ENCODE measurements around the gene LRG1. TPM values are rescaled to one million over a fixed set of nuclear protein-coding genes. Genes with fewer than 3 reads are reported as not detected.

The LRG1 gene
- total RNA-seq, 4 donors from 2014 or later, result 2.1 to 8.5 TPM; not detected in 2

DNA sequence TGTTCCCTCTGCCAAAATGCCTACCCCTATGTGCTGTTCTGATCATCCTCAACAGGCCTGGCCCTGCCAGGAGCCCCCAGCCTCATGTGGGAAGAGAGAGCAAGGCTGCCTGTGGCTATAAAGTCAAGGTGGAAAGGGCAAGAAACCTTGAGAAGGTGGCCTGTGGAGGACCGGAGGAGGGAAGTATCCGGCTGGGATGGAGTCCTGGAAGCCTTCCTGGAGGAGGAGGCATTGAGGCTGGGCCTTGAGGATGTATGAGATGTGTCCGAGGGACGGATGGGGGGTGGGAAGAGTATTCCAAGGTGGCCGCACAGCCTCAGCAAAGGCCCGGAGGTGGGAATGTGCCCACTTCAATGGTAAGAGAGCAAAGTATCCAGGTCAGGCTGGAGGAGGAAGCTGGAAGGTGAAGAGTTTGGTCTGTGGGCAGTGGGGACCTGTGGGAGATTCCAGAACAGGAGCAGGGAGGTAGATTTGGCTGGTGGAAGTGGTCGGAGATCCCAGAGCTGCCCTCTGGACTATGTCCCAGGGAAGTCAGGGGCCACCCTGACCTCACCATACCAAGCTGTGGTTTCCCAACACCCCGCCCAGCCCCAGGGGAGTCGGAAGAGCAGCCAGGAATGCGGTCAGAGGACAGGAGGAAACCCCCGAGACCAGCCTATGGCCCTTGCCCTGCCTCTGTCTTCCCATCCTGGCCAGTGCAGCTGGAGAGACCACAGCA is 18.5 kb downstream of the LRG1 start:
- no peak for ATAC-seq
- no peak for TF ChIP-seq POLR2A (IDR thresholded peaks at IDR 0.05)
- no peak for TF ChIP-seq POLR2AphosphoS5 (IDR thresholded peaks at IDR 0.05)
- TF ChIP-seq, protein P1, sequence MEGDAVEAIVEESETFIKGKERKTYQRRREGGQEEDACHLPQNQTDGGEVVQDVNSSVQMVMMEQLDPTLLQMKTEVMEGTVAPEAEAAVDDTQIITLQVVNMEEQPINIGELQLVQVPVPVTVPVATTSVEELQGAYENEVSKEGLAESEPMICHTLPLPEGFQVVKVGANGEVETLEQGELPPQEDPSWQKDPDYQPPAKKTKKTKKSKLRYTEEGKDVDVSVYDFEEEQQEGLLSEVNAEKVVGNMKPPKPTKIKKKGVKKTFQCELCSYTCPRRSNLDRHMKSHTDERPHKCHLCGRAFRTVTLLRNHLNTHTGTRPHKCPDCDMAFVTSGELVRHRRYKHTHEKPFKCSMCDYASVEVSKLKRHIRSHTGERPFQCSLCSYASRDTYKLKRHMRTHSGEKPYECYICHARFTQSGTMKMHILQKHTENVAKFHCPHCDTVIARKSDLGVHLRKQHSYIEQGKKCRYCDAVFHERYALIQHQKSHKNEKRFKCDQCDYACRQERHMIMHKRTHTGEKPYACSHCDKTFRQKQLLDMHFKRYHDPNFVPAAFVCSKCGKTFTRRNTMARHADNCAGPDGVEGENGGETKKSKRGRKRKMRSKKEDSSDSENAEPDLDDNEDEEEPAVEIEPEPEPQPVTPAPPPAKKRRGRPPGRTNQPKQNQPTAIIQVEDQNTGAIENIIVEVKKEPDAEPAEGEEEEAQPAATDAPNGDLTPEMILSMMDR (IDR thresholded peaks at IDR 0.05), result no peak
- TF ChIP-seq EP300 (IDR thresholded peaks at IDR 0.05), result no peak
- Histone ChIP-seq H3K36me3 (no peaks in the 10 kb centered on the region), H3K4me1 (peaks cover 0 to 42% (median 12%) of the 10 kb centered on the region in 3 donors), H3K27me3 (no peaks in the 10 kb centered on the region), H3K4me3 (no peak overlapping the region), H3K9me3 (no peaks in the 10 kb centered on the region), H3K27ac (peak overlapping the region in 2 of 4 donors; percentile 90 to 92)
- 80 to 100% methylated on average over 2 to 6 of the region's 11 CpGs for WGBS, 2 donors (ENCODE audit: low coverage in 1 of 2)

DNA sequence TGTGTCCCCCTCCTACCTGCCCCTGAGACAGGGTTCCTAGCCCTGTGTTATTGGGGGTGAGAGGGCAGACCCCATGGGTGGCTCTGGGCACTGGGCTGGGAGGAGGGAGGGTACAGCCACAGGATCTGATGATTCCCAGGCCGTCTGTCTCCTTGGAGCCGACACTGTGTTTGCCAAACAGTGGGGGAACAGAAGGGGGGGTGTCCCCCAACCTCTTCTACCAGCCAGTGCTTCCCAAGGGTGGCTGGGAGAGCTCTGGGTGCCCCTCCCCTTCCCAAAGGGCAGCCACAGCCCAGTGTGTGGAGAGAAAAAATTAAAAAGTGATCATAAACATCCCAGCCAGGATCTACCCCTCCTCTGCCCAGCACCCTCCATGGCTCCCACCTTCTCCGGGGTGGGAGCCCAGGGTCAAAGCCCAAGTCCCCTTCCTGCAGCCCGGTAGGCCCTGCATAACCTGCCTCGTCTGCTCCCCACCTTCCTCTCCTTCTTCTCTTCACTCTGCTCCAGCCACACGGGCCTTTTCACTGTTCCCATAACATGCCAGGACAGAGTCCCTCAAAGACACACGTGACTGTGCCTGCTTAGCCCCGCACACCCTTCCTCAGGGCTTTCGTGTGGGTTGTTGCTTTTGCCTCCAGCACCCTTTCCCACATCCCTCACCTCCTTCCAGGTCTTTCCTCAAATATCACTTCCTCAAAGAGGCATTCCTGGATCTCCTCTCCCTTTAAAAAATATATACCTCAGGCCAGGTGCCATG is 20.1 kb downstream of the LRG1 start:
- WGBS, 2 donors (ENCODE audit: low coverage in 1 of 2), result 17 to 27% methylated on average over 7 to 9 of the region's 9 CpGs
- Histone ChIP-seq H3K27me3 (no peaks in the 10 kb centered on the region), H3K4me1 (peaks cover 0 to 52% (median 12%) of the 10 kb centered on the region in 3 donors), H3K9me3 (no peaks in the 10 kb centered on the region), H3K4me3 (peak overlapping the region in 1 of 2 donors; percentile 62), H3K36me3 (peaks cover 0 to 5% of the 10 kb centered on the region in 2 donors), H3K27ac (peak overlapping the region; percentile 78 to 99 (median 91))
- no peak for TF ChIP-seq EP300 (IDR thresholded peaks at IDR 0.05)
- no peak for TF ChIP-seq POLR2A (IDR thresholded peaks at IDR 0.05)
- TF ChIP-seq POLR2AphosphoS5 (IDR thresholded peaks at IDR 0.05), result peak; percentile 42
- TF ChIP-seq, protein P1 (IDR thresholded peaks at IDR 0.05), result no peak
- ATAC-seq, result peak; percentile 37

- peaks cover 0 to 5% of the 10 kb centered on the region in 2 donors for H3K36me3 ChIP-seq
- WGBS, 2 donors (ENCODE audit: low coverage in 1 of 2), result 67% methylated on average over 1 of the region's 6 CpGs; no CpG with 5 or more reads in 1 of the 2 donors
- H3K27me3 ChIP-seq, result no peaks in the 10 kb centered on the region
- ATAC-seq, result no peak
- peaks cover 0 to 53% (median 12%) of the 10 kb centered on the region in 3 donors for H3K4me1 ChIP-seq
- H3K4me3 ChIP-seq, result peak overlapping the region in 1 of 2 donors; percentile 62
- no peaks in the 10 kb centered on the region for H3K9me3 ChIP-seq
- H3K27ac ChIP-seq, result peak overlapping the region; percentile 78 to 99 (median 91)
- TF ChIP-seq EP300 (IDR thresholded peaks at IDR 0.05) (no peak), POLR2AphosphoS5 (IDR thresholded peaks at IDR 0.05) (no peak), POLR2A (IDR thresholded peaks at IDR 0.05) (no peak)
- TF ChIP-seq, protein P1 (IDR thresholded peaks at IDR 0.05), result no peak
These were observed 20.7 kb downstream of the LRG1 start for GRCh38 chr19:4519172-4519496.

DNA sequence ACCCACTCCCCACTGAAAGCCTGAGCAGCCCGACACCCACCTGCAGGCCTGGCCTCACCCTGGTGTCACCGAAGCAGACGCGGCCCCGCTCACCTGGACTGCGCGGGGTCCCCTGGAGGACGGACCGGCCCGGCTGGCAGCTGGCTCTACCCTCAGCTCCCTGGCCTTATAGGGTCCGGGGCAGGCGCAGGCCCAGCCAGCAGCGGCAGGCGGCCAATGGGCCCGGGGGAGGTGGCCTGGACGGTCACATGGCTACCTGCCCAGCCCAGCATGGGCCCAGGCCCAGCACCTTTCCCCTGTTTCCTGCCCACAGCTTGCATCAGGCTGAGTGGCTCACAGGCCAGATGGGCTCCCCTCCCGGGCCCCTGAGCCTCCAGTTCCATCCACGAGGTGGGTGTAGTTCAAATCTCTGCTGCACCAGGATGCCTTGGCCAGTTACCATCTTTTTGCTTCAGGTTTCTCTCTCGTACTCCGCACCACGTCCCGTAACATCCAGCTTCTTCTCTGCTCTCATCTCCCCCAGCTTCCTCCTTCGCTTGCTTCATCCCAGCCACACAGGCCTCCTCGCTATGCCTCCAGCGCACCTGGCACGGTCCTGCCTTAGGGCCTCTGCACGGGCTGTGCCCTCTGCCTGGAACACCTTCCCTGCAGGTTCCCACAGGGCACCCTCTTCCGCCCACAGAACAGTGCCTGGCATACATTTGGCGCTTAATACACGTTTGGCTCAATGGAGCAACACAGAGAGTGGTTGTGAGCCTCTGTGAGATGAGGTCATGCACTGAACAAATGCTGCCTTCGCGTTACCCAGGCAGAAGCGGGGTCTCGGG is 21.3 kb downstream of the LRG1 start, which contains the start of gene PLIN4:
TSS of gene PLIN4 (minus strand) at position 142 of the 827 bp plus-strand sequence. CDS start 214 bp downstream, outside the sequence.
- Histone ChIP-seq H3K9me3 (no peaks in the 10 kb centered on the region), H3K27ac (peak within 1 kb of the TSS; percentile 78 to 99 (median 91)), H3K4me1 (peaks cover 0 to 58% (median 12%) of the 10 kb centered on the region in 3 donors), H3K36me3 (peaks cover 0 to 11% of the 10 kb centered on the region in 2 donors), H3K4me3 (peak within 1 kb of the TSS; percentile 36 to 62), H3K27me3 (no peaks in the 10 kb centered on the region)
- TF ChIP-seq, protein P1 (IDR thresholded peaks at IDR 0.05), result peak in 2 of 4 experiments; percentile 3 to 23
- peak; percentile 96 for TF ChIP-seq POLR2AphosphoS5 (IDR thresholded peaks at IDR 0.05)
- peak; percentile 72 to 91 for TF ChIP-seq POLR2A (IDR thresholded peaks at IDR 0.05)
- TF ChIP-seq EP300 (IDR thresholded peaks at IDR 0.05), result no peak
- WGBS, 2 donors (ENCODE audit: low coverage in 1 of 2), result 0 to 23% methylated on average over 4 to 8 of the region's 34 CpGs
- ATAC-seq, result peak; percentile 94

Measured in gastroesophageal sphincter (tissue), 4 donors.